ENCODE measurements around the gene ANXA3.

GRCh38 chr4:78651250-78651860 lies 99.8 kb downstream of the ANXA3 start:
- TF ChIP-seq CTCF (IDR thresholded peaks at IDR 0.05) (no peak), CREB1 (CRISPR knock-in tag; IDR thresholded peaks at IDR 0.05) (no peak)
